ENCODE results near the gene ACSM6.
"Not testable (repeated sequence)": the region's sequence is repeated elsewhere in the genome, so short reads cannot be mapped to it uniquely, and the experiment has no call there.

ACSM6 gene

GRCh38 chr10:95220539-95220938 is 26.5 kb downstream of the ACSM6 start:
- no peak for DNase-seq

DNA sequence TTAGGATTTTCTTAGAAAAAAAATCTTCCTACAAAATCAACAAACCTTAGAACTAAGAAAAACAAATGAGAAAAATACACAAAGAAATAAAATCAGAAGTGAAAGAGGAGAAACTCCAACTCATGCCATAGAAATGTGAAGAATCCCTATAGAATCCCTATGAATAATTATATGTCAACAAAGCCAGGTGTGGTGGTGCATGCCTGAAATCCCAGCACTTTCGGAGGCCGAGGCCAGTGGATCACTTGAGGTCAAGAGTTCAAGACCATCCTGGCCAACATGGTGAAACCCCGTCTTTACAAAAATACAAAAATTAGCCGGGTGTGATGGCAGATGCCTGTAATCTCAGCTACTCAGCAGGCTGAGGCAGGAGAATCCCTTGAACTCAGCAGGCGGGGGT is 27.1 kb downstream of the ACSM6 start:
- DNase-seq: peak in 1 of 2 experiments; percentile 25

GRCh38 chr10:95225136-95225535 is 31.1 kb downstream of the ACSM6 start:
- no peak for DNase-seq

GRCh38 chr10:95228934-95229723 is 35.1 kb downstream of the ACSM6 start:
- DNase-seq: not testable (repeated sequence)

DNA sequence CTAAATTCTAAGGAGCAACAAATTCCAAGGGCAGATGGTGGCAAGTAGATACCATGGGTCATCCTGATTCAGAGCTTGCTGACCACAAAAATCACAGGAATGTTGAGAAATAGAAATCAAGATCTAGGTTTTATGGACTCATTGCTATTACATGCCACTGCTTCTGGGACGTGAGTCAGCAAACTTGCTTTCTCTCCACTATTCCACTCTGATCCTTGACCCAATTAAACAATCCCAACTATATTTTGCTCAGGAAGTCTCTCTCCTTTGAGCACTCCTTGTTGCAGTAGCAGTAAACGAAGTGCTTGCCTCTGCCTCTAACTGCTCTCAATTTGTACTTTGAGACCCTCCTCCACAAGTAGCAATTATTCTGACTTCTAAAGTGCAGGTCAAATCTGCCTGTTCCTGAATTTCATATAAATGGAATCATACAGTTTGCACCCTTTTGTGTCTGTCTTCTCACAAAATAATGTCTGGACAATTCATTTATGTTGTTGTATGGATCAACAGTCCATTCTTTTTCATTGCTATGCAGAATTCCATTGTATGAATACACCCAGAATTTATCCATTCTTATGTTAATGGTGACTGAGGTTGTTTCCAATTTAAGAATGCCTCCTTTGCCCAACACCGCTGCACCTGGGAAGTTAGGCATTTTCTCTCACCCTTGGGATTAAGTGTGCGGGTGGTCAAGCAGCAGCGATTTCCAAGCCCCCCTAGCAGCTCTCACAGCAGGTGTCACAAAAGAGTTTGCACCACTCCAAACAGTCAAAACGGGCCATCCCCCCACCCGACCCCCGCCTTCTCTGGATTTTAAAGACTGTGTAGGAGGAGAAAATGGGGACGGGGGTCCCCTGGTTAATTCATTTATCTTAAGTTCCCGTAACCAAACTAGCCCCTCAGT is 35.9 kb downstream of the ACSM6 start:
- peak; percentile 40 to 81 for DNase-seq

GRCh38 chr10:95230677-95231586 is 36.9 kb downstream of the ACSM6 start:
- DNase-seq: not testable (repeated sequence)

DNA sequence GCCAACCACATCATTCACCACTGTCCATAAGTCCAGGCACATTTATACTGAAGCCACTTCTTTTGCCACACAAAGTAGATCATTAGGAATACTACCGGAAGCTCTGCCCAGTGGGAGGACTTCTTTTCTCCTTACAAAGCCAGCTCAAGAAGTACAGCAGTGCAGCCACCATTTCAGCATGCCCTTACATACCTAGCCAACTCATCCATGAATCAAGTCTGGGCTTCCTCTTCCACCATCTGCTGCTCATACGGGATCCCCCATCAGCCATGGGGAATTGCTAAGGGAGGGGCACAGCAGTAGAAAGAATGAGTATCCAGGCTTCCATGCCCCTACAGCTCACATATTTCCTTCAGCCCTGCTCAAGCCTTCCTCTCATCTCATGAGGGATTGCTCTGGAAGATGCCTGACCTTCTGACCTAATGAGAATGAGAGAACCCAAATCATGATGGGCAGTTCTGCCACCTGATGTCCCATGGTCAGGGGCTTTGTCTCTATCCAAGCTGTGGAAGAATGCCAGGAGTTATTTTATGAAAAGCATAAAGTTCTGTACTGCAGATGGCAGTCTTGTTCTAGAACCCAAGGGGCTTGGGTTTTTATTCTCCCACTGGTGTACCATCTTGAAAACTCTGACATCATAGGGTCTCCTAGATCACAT is 39.5 kb downstream of the ACSM6 start:
- no peak for DNase-seq

GRCh38 chr10:95234951-95235350 is 40.9 kb downstream of the ACSM6 start:
- no peak for DNase-seq

DNA sequence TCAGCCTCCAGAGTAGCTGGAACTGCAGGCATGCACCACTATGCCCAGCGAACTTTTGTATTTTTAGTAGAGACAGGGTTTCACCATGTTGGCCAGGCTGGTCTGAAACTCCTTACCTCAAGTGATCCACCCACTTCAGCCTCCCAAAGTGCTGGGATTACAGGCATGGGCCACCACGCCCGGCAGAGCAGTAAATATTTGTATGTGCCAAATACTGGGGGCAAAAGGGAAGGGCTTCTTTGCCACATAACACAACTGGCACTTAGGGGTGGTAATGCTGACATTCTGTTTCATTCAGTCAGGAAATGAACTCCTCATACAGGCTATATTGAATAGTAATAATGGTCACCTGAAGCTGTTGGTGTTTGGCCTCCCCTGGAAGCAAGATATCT is 41.6 kb downstream of the ACSM6 start:
- DNase-seq: no peak

DNA sequence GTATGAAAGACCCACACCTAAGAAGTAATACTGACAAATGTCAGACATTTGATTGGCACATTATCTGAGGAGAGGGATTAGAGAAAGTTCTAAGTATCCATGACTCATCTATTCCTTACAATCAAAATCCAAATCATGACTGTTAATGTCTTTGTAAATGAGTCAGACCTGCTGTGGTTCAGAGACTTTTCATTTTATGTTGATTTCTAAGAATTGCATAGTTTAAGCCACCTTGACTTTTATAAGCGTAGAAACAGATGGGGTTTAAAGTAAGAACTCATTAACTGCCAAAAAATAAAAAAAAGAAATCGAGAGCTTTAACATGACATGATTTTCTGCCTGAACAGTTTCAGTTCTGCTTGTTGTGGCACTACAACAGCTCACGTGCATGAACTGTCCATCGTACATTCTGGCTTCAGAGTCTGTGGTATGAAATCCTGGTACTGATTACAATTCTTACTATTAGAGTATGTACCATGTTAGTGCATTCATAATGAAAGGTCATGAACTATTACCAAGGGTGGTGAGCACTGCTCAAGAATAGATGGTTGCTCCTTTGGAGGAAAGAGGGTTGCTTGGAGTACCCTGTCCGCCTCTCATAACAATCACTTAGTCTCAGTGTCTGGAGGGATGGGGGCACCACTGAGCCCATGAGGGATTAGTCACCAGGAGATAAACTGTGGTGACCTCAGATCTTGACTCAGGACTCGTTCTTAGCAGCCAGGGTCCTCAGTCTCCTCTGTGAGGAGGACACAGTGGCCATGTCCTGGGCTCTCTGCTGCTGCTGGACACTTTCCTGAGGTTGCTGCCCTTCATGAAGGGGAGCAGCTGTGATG is 42.2 kb downstream of the ACSM6 start:
- no peak for DNase-seq

- DNase-seq: no peak
Measured at GRCh38 chr10:95237376-95238170, 43.5 kb downstream of the ACSM6 start.

DNA sequence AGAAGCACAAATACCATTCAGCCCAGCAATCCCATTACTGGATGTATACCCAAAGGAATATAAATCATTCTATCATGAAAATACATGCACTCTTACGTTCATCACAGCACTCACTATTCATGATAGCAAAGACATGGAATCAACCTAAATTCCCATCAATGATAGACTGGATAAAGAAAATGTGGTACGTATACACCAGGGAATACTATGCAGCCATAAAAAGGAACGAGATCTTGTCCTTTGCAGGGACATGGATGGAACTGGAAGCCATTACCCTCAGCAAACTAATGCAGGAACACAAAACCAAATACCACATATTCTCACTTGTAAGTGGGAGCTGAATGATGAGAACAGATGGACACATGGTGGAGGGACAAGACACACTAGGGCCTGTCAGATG is 46.1 kb downstream of the ACSM6 start:
- not testable (repeated sequence) for DNase-seq

GRCh38 chr10:95240811-95241210 is 46.8 kb downstream of the ACSM6 start:
- DNase-seq: no peak

DNA sequence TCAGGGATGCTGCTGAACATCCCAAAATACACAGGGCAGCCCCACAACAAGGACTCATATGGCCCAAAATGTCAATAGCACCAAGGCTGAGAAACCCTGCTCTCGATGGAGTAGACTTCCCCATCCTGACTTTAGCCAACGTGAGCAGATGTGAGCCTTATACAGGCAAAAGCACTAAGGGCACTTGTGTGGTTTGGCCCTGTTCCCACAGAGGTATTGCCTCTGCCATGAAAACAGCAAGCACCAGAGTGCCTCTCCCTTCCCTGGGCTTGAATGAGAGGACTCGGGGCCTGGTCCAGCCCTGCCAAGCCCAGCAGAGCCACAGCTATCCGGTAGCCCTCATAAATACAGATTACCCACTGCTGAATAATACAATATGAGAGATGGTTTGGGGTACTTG is 47.5 kb downstream of the ACSM6 start:
- no peak for DNase-seq

DNA sequence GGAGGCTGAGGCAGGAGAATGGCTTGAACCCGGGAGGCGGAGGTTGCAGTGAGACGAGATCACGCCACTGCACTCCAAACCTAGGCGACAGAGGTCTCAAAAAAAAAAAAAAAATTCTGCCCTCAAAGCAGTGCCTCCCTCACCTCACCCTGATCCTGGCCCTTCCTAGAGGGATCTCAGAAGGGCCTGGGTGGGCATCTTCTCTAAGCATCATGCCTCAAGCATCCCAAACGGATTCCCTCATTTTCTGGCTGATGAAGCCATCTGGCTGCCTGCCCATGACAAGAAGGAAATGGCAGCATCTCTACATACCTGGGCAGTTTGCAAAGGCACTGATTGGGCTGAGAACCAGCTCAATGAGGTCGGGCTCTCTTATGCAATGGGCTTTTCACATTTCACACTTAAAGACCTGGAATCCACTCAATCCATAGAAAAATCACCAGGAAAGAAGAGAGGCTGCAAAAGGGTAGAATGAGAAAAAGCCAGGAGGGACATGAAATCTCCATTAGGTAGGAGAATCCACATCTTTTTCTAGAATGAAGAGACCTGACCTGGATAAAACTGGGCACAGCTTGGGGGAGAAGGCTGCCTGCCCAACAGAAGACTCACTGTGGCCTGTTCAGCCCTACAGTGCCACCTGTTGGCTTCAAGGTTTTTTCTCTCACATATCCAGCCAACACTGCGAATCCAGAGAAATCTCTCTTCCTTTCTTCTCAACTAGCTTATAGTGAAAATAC is 48.7 kb downstream of the ACSM6 start:
- DNase-seq: peak in 1 of 2 experiments; percentile 37

DNA sequence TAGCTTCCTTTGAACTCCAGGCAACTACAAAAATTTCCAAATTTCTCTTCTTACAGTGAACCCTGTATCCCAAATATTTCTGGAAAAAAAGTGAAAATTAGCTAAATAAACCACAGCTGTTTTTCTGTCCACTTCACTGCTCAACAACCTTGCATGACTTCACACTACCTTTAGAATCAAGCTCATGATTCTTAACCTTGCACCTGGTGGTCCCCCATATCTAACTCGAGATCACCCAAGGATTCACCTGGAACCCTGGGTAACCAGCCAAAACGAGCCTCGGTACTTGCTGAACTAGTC is 49.2 kb downstream of the ACSM6 start:
- DNase-seq: no peak

GRCh38 chr10:95244152-95244551 is 50.1 kb downstream of the ACSM6 start:
- DNase-seq: no peak

DNA sequence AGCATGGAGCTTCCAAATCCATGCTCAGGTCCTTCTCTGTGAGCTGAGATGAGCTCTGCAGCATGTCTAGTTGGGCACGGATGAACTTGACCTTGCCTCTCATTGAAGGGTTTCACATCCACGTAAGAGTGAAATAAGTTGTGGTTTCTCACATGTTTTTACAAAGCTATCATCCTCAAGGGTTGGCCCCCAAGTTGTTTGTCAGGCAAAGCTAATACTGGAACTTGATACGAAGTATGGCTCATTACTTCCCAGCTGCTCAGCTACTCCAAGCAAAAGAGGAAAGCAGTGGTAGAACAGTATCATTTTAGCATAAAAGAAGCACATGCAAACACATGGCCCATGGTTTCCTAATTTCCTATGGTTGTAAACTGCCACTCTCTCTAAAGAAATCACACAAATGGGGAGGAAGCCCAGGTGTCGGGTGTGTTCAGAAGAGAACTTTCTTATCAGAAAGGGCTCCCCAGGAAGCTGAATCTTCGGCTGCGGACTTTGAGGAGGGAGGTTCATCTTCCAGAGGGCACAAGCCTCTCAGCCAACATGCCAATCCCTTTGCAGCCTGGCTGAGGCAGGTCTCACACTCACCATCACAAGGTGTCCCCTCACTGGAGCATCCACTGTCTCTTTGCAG is 51.5 kb downstream of the ACSM6 start:
- DNase-seq: no peak

DNA sequence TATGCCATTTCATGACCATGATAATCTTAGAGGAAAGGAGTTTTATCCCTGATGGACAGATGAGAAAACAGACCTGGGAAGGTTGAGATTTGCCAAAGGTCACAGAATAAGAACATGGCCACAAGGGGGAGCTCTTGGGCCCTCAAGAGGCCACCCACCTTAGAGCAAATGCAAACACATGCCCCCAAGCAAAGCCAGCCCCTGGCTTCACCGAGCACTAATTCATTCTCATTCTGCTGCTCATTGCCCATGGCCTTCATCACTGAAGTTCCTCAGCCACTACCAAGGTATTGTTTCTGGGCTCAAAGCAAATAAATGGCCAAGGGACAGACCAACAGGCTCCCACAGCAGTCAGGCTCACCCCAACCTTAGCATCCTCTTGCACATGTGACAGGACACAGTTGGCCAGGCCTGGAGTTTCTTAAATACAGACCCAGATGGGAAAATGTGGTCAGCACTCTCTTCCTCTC is 52.6 kb downstream of the ACSM6 start:
- peak in 1 of 2 experiments; percentile 49 for DNase-seq

All from SW 1271 (cell line).